H1 (cell line): ENCODE data around the gene CCNG1. TPM values are rescaled to one million over a fixed set of nuclear protein-coding genes. Genes with fewer than 3 reads are reported as not detected.

Experiments
- CTCF ChIA-PET: fragments of 300-600 bp; sonication (Branson Sonifier 250); formaldehyde crosslinking; loops from one replicate; lab custom pipeline; 2021; ENCODE audit not compliant: partially characterized antibody; lab: Charles Lee
- POLR2A ChIA-PET: fragments of 300-600 bp; sonication (Branson Sonifier 250); formaldehyde crosslinking; loops from one replicate; lab custom pipeline; 2021; ENCODE audit warnings: inconsistent platforms; ENCODE audit not compliant: partially characterized antibody; lab: Charles Lee
- DNase-seq, 2 experiments: peaks; one replicate each; pipeline versions ENCODE4 v3.0.0 to v3.0.0-alpha.2; 2010 to 2022; ENCODE audit warnings: low spot score in 2 of 2, low read depth in 1 of 2, mixed read lengths in 1 of 2
- FAIRE-seq: peaks from 2 replicates; lab custom pipeline; 2011; peaks lifted over from hg19 to GRCh38; lab: Jason Lieb, UNC
- H2AFZ ChIP-seq: 2 replicates; pipeline ENCODE4 v1.8.1; 2012; ENCODE audit warnings: low read length, inconsistent platforms
- H2AK5ac ChIP-seq: 2 replicates; pipeline ENCODE4 v1.6.1; 2013; ENCODE audit warnings: low read depth, low read length
- H2BK120ac ChIP-seq: replicated peaks from 2 replicates; pipeline ENCODE3; 2013; ENCODE audit warnings: low read depth, low read length, inconsistent platforms
- H2BK12ac ChIP-seq: 2 replicates; pipeline ENCODE4 v1.6.1; 2013; ENCODE audit warnings: low read depth, low read length
- H2BK15ac ChIP-seq: 2 replicates; pipeline ENCODE4 v1.6.1; 2013; ENCODE audit warnings: low read length
- H2BK20ac ChIP-seq: 2 replicates; pipeline ENCODE4 v1.6.1; 2013; ENCODE audit warnings: low read length
- H2BK5ac ChIP-seq: 2 replicates; pipeline ENCODE4 v1.6.1; 2013; ENCODE audit warnings: low read depth, low read length
- H3K14ac ChIP-seq: 2 replicates; pipeline ENCODE4 v1.6.1; 2013; ENCODE audit warnings: inconsistent platforms; ENCODE audit not compliant: insufficient read length
- H3K18ac ChIP-seq: 2 replicates; pipeline ENCODE4 v1.6.1; 2013; ENCODE audit warnings: low read length; ENCODE audit errors: extremely low read depth
- H3K23ac ChIP-seq: 2 replicates; pipeline ENCODE4 v1.6.1; 2013; ENCODE audit warnings: inconsistent platforms; ENCODE audit not compliant: insufficient read length
- H3K23me2 ChIP-seq: 2 replicates; pipeline ENCODE4 v1.6.1; 2013; ENCODE audit warnings: low read depth, low read length
- H3K27ac ChIP-seq: 2 replicates; pipeline ENCODE4 v1.6.1; 2011; ENCODE audit warnings: low read depth, low read length, inconsistent platforms
- H3K27me3 ChIP-seq, 4 experiments: replicated peaks in 1 of 4; 1 replicate in 1 of 4; 2 replicates in 3 of 4; pipeline versions ENCODE4 v1.6.1 to v1.8.1; 2011 to 2013; ENCODE audit warnings: low read length in 3 of 4, mild to moderate bottlenecking in 3 of 4, inconsistent platforms in 2 of 4, mixed read lengths in 2 of 4, moderate library complexity in 1 of 4; ENCODE audit not compliant: control insufficient read depth in 3 of 4, insufficient read depth in 3 of 4; ENCODE audit errors: extremely low read depth in 1 of 4
- H3K36me3 ChIP-seq, 4 experiments: 2 replicates each; pipeline versions ENCODE4 v1.6.1 to v1.8.1; 2011 to 2013; ENCODE audit warnings: mild to moderate bottlenecking in 4 of 4, low read length in 3 of 4, moderate library complexity in 2 of 4, control low read depth in 1 of 4, inconsistent platforms in 1 of 4; ENCODE audit not compliant: insufficient read depth in 4 of 4, control insufficient read depth in 2 of 4
- H3K4ac ChIP-seq: replicated peaks from 2 replicates; pipeline ENCODE3; 2013; ENCODE audit warnings: low read length, low read depth, mixed read lengths, inconsistent platforms; ENCODE audit not compliant: insufficient read length
- H3K4me1 ChIP-seq, 4 experiments: replicated peaks in 1 of 4; 1 replicate in 1 of 4; 2 replicates in 3 of 4; pipeline versions ENCODE4 v1.6.1 to v1.8.1; 2011 to 2013; ENCODE audit warnings: low read length in 3 of 4, inconsistent platforms in 2 of 4, mixed read lengths in 1 of 4; ENCODE audit not compliant: insufficient read depth in 4 of 4, control insufficient read depth in 3 of 4
- H3K4me2 ChIP-seq, 2 experiments: 2 replicates each; pipeline versions ENCODE4 v1.6.1 to v1.8.1; 2011 to 2013; ENCODE audit warnings: low read depth in 2 of 2, low read length in 2 of 2, control low read depth in 1 of 2, inconsistent platforms in 1 of 2, mild to moderate bottlenecking in 1 of 2; ENCODE audit not compliant: insufficient read depth in 1 of 2
- H3K4me3 ChIP-seq, 4 experiments: fragments of 200-600, 300-600 bp in 1 of 4; sonication (generic), shearing (Covaris generic), sonication (Bioruptor Twin) in 1 of 4; 2 replicates each; pipeline versions ENCODE4 v1.5.1 to v1.8.1; 2011 to 2016; ENCODE audit warnings: low read length in 4 of 4, low read depth in 3 of 4, control low read depth in 2 of 4, inconsistent platforms in 2 of 4, mild to moderate bottlenecking in 2 of 4, mixed read lengths in 1 of 4, moderate library complexity in 1 of 4; ENCODE audit not compliant: insufficient read depth in 2 of 4; ENCODE audit errors: extremely low read depth in 1 of 4
- H3K56ac ChIP-seq: replicated peaks from 2 replicates; pipeline ENCODE3; 2013; ENCODE audit warnings: low read depth, mild to moderate bottlenecking, mixed read lengths, low read length, inconsistent platforms; ENCODE audit not compliant: insufficient read length
- H3K79me1 ChIP-seq: 2 replicates; pipeline ENCODE4 v1.6.1; 2013; ENCODE audit warnings: low read depth, low read length, control low read depth
- H3K79me2 ChIP-seq, 2 experiments: 2 replicates each; pipeline versions ENCODE4 v1.6.1 to v1.8.1; 2012 to 2013; ENCODE audit warnings: low read length in 2 of 2, mild to moderate bottlenecking in 2 of 2, inconsistent platforms in 1 of 2; ENCODE audit not compliant: insufficient read depth in 2 of 2, control insufficient read depth in 1 of 2
- H3K9ac ChIP-seq, 4 experiments: replicated peaks in 1 of 4; 1 replicate in 1 of 4; 2 replicates in 3 of 4; pipeline versions ENCODE4 v1.6.1 to v1.8.1; 2011 to 2013; ENCODE audit warnings: low read depth in 3 of 4, low read length in 3 of 4, control low read depth in 2 of 4, mild to moderate bottlenecking in 2 of 4, moderate library complexity in 2 of 4, inconsistent platforms in 1 of 4; ENCODE audit errors: extremely low read depth in 1 of 4
- H3K9me3 ChIP-seq, 2 experiments: 2 replicates each; pipeline versions ENCODE4 v1.6.1 to v1.8.1; 2012 to 2013; ENCODE audit warnings: mild to moderate bottlenecking in 2 of 2, moderate library complexity in 2 of 2, control low read depth in 1 of 2, inconsistent platforms in 1 of 2, low read depth in 1 of 2, low read length in 1 of 2, mixed read lengths in 1 of 2; ENCODE audit not compliant: insufficient read depth in 2 of 2
- H4K20me1 ChIP-seq, 2 experiments: replicated peaks in 1 of 2; 2 replicates each; pipeline versions ENCODE3 to v1.8.1; 2011 to 2013; ENCODE audit warnings: inconsistent platforms in 2 of 2, low read length in 2 of 2, mild to moderate bottlenecking in 1 of 2; ENCODE audit not compliant: insufficient read depth in 2 of 2, control insufficient read depth in 1 of 2
- H4K5ac ChIP-seq: 2 replicates; pipeline ENCODE4 v1.6.1; 2013; ENCODE audit warnings: low read length, low read depth, mixed read lengths, inconsistent platforms; ENCODE audit not compliant: insufficient read length
- H4K8ac ChIP-seq: 2 replicates; pipeline ENCODE4 v1.8.0; 2013; ENCODE audit warnings: mild to moderate bottlenecking, moderate library complexity, low read length, inconsistent platforms; ENCODE audit not compliant: insufficient read depth; ENCODE audit errors: extremely low read depth
- H4K91ac ChIP-seq: replicated peaks from 2 replicates; pipeline ENCODE3; 2013; ENCODE audit warnings: low read length, mixed read lengths, inconsistent platforms; ENCODE audit not compliant: insufficient read length
- ASH2L ChIP-seq: fragments of 200-600, 300-600 bp; sonication (generic); IDR thresholded peaks from one replicate; pipeline ENCODE4 v1.7.1; 2017; ENCODE audit warnings: low read length
- CREB1 ChIP-seq: IDR thresholded peaks from 2 replicates; pipeline ENCODE4 v1.6.1; 2012; ENCODE audit warnings: inconsistent platforms
- KDM4A ChIP-seq: IDR thresholded peaks from one replicate; pipeline ENCODE4 v1.7.1; 2012; ENCODE audit warnings: low read depth, mild to moderate bottlenecking, moderate library complexity, low read length, inconsistent platforms; ENCODE audit not compliant: severe bottlenecking
- RFX5 ChIP-seq: IDR thresholded peaks from 2 replicates; pipeline ENCODE4 v1.6.1; 2011; ENCODE audit warnings: low read depth, low read length, improper control_type of control experiment, borderline replicate concordance
- SP2 ChIP-seq: IDR thresholded peaks from 2 replicates; pipeline ENCODE4 v1.6.1; 2012; ENCODE audit warnings: mild to moderate bottlenecking, low read length, inconsistent platforms
- TAF7 ChIP-seq: optimal IDR thresholded peaks from 2 replicates; pipeline ENCODE3; 2011; ENCODE audit warnings: low read depth, mild to moderate bottlenecking, inconsistent platforms, low read length, moderate library complexity, borderline replicate concordance
- TEAD4 ChIP-seq: IDR thresholded peaks from 2 replicates; pipeline ENCODE4 v1.6.1; 2012; ENCODE audit warnings: low read depth, low read length, inconsistent platforms, mixed read lengths
- WGBS, 2 experiments: shearing (Covaris generic) in 1 of 2; methylation state at CpG; one replicate each; pipeline versions ENCODE4 v1.1.6 to v1.1.7; 2013 to 2015; ENCODE audit warnings: low lambda C conversion rate in 2 of 2, mixed read lengths in 2 of 2, inconsistent platforms in 1 of 2, low coverage in 1 of 2, missing lambda C conversion rate in 1 of 2; ENCODE audit not compliant: insufficient replicate concordance in 2 of 2, insufficient coverage in 1 of 2, insufficient read length in 1 of 2; ENCODE audit errors: extremely low coverage in 1 of 2, missing lambda C conversion rate in 1 of 2; 5-methylcytosine and 5-hydroxymethylcytosine counted together
- long read RNA-seq, 2 experiments: library from RNA in 1 of 2; library from capped mRNA in 1 of 2; stranded (forward); transcript quantifications; one replicate each; pipeline ENCODE4 v2.0.0, GENCODE V29; 2021; ENCODE audit warnings: inconsistent platforms in 1 of 2
- polyA minus RNA-seq, 3 experiments: library from RNA; depleted of rRNA, polyadenylated mRNA; stranded (reverse); fragments of >200 nt; gene quantifications; 1 replicate in 2 of 3; 2 replicates in 1 of 3; pipeline ENCODE4 v1.2.3, GENCODE V29; 2011
- polyA plus RNA-seq, 7 experiments: library from polyadenylated mRNA; depleted of rRNA in 3 of 7; stranded (reverse) in 5 of 7; unstranded in 2 of 7; fragments of >200 nt in 5 of 7; fragments of 200-250 nt in 2 of 7; gene quantifications; 1 replicate in 5 of 7; 2 replicates in 1 of 7; 4 replicates in 1 of 7; pipeline versions ENCODE4 v1.2.1 to v1.2.3, GENCODE V29; 2011 to 2013; ENCODE audit warnings: missing spikeins in 2 of 7, mixed read lengths in 2 of 7
- total RNA-seq: library from RNA; stranded (reverse); fragmentation: NEBNext Ultra II Directional; extraction: Animal tissue kit (Norgen Biotek cat#: 25700); gene quantifications from 2 replicates; pipeline ENCODE4 v1.2.1, GENCODE V29; 2021

Gene CCNG1
- total RNA-seq (363 and 369 TPM in 2 replicates), polyA plus RNA-seq (2011; rRNA removed) (84.2 and 165 TPM in 2 replicates), polyA minus RNA-seq (2011; rRNA and poly(A)+ RNA removed) (199 and 395 TPM in 2 replicates)
- 161 TPM for polyA plus RNA-seq (2011; cell fraction: cytosol; rRNA removed)
- 578 TPM for polyA plus RNA-seq (2011; cell fraction: nucleus; rRNA removed)
- polyA plus RNA-seq (2012, experiment 1 of 2) = 406 to 539 TPM (median 492 TPM) in 4 replicates
- 47.5 TPM for polyA plus RNA-seq (2012, experiment 2 of 2)
- 418 TPM for polyA plus RNA-seq (2013, experiment 1 of 2)
- 323 TPM for polyA plus RNA-seq (2013, experiment 2 of 2)
- 114 TPM for polyA minus RNA-seq (2011; cell fraction: cytosol; rRNA and poly(A)+ RNA removed)
- 471 TPM for polyA minus RNA-seq (2011; cell fraction: nucleus; rRNA and poly(A)+ RNA removed)
- long read RNA-seq, experiment 1, transcript CCNG1-201 (7 exons, 2,458 nt) = major isoform, 165 of 383 reads
- long read RNA-seq, experiment 1, partial matches to known transcripts = 91 of 383 reads
- long read RNA-seq, experiment 1, other reads (novel, unspliced or antisense) = 123 of 383 reads
- long read RNA-seq, experiment 2, transcript CCNG1-201 (7 exons, 2,458 nt) = minor isoform, 124 of 301 reads
- long read RNA-seq, experiment 2, transcript CCNG1-202 (8 exons, 2,366 nt) = major isoform, 143 of 301 reads
- long read RNA-seq, experiment 2, partial matches to known transcripts = 10 of 301 reads
- long read RNA-seq, experiment 2, other reads (novel, unspliced or antisense) = 24 of 301 reads

- H2BK12ac ChIP-seq = no peak within 1 kb of the TSS
- H3K4me3 ChIP-seq = peak within 1 kb of the TSS; percentile 80 to 92 (median 87)
- H2BK5ac ChIP-seq = peak within 1 kb of the TSS; percentile 97
- H3K79me2 ChIP-seq = peaks cover 20 to 53% of the 10 kb centered on the region in 2 experiments
- H3K79me1 ChIP-seq = no peaks in the 10 kb centered on the region
- 2% methylated on average over 34 of the region's 51 CpGs; no CpG with 5 or more reads in 1 of the 2 experiments for WGBS, 2 experiments
- H3K27ac ChIP-seq = peak within 1 kb of the TSS; percentile 94
- H3K23ac ChIP-seq = no peak within 1 kb of the TSS
- peak within 1 kb of the TSS; percentile 97 for H4K5ac ChIP-seq
- H3K9me3 ChIP-seq = no peaks in the 10 kb centered on the region
- peak; percentile 92 to 97 for DNase-seq
- no peak within 1 kb of the TSS for H2AFZ ChIP-seq
- H2BK20ac ChIP-seq = no peak within 1 kb of the TSS
- ChIA-PET CTCF (interaction anchor here (0.5 to 1.9 kb wide), 4 partner anchors 21 to 257 kb away, joined by 4 to 8 read pairs (median 5); no protein-coding TSS in a partner anchor), POLR2A (interaction anchor here (0.7 to 9.0 kb wide), 21 partner anchors 11 to 555 kb away, joined by 3 to 189 read pairs (median 4); partner anchors contain the start of genes HMMR, MAT2B and NUDCD2)
- H3K36me3 ChIP-seq = peaks cover 9 to 37% (median 26%) of the 10 kb centered on the region in 4 experiments
- no peak within 1 kb of the TSS for H2BK120ac ChIP-seq
- peaks cover 7 to 14% of the 10 kb centered on the region in 2 experiments for H4K20me1 ChIP-seq
- peak within 1 kb of the TSS; percentile 85 to 94 (median 92) for H3K9ac ChIP-seq
- peak within 1 kb of the TSS; percentile 98; the same call in 1 of the 2 replicates for H3K18ac ChIP-seq
- H4K91ac ChIP-seq = peak within 1 kb of the TSS; percentile 89
- H2BK15ac ChIP-seq = no peak within 1 kb of the TSS
- peaks cover 4% of the 10 kb centered on the region; the same call in 1 of the 2 replicates for H3K23me2 ChIP-seq
- peak within 1 kb of the TSS; percentile 70 to 85 for H3K4me2 ChIP-seq
- peak within 1 kb of the TSS; percentile 47 for H3K4ac ChIP-seq
- peak within 1 kb of the TSS; percentile 89 for H3K56ac ChIP-seq
- H3K4me1 ChIP-seq = peaks cover 0 to 3% (median 1%) of the 10 kb centered on the region in 4 experiments; a peak in 3 of 7 replicates
- H3K27me3 ChIP-seq = no peaks in the 10 kb centered on the region
- FAIRE-seq = peak; percentile 97
- no peak within 1 kb of the TSS for H3K14ac ChIP-seq
- no peak within 1 kb of the TSS; the same call in 1 of the 2 replicates for H2AK5ac ChIP-seq
- H4K8ac ChIP-seq = peak within 1 kb of the TSS; percentile 94; the same call in 1 of the 2 replicates
- peak; percentile 91 for TF ChIP-seq TAF7
- TF ChIP-seq KDM4A = peak; percentile 46
- TF ChIP-seq TEAD4 = 0 out of 2 replicates have a peak, but pooled peaks have one; percentile 3
- peak; percentile 36; the same call in 1 of the 2 replicates for TF ChIP-seq CREB1
- peak; percentile 84 for TF ChIP-seq ASH2L
- peak; percentile 57 for TF ChIP-seq SP2
- TF ChIP-seq RFX5 = no peak
These were observed at the start of gene CCNG1 for GRCh38 chr5:163437309-163438182. TSS of gene CCNG1 (plus strand) at chr5:163437595. CDS start at chr5:163439257, 1,662 bp downstream.
